Measurements from ENCODE around the gene ILK.

ILK gene

GRCh38 chr11:6657346-6657745, 53.8 kb downstream of the ILK start:
- no peak for DNase-seq (ENCODE audit: low spot score)

- DNase-seq (ENCODE audit: low spot score): no peak
Measured at GRCh38 chr11:6658647-6659046, 55.1 kb downstream of the ILK start.
